SKM-1 (cell line): ENCODE data around the gene PRR23B.
"Not testable (repeated sequence)": the region's sequence is repeated elsewhere in the genome, so short reads cannot be mapped to it uniquely, and the experiment has no call there.

Experiments
- DNase-seq: peaks from one replicate; lab custom pipeline; 2025; ENCODE audit not compliant: unreplicated experiment; lab: John Stamatoyannopoulos, UW

Gene PRR23B

DNA sequence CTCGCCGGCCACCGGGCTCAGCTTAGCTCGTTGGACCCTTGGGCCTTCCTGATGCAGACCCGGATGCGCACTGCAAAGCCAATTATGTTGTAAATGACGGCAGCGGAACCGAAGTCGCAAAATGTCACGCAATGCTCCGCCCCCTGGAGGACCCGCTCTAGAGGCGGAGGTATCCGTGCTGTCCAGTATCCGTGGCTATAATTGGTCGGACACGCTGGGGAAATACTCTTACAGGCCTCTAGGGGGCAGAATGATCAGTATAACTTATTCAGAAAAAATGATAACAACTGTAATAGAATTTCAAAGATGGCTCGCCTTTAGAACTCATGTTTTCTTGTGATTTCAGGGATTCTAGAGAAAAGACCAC, at the start of gene PRR23B:
Gene PRR23B, minus strand, starts transcription at position 59 of the 367 bp plus-strand sequence. CDS start 265 bp downstream, outside the sequence.
- peak; percentile 1 for DNase-seq

DNA sequence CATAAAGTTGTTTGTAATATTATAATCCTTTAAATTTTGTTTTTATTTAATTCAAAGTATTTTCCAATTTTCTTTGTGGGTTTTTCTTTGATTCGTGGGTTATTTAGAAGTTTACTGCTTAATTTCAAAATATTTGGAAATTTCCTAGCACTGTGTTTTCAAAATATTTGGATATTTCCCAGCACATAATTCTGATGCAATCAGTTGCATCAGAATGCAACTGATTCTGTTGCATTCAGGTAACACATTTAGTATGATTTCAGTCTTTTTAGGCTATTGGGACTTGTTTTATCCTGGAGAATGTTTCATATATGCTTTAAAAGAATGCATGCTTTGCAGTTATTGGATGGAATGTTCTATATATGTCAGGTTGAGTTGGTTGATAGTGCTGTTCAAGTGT, 42.2 kb upstream of the PRR23B start:
- no peak for DNase-seq

GRCh38 chr3:139052802-139053600, 32.3 kb upstream of the PRR23B start:
- no peak for DNase-seq

GRCh38 chr3:139044366-139045210, 23.9 kb upstream of the PRR23B start, which contains the start of gene PRR23C:
Gene PRR23C, minus strand, starts transcription at chr3:139044892. Its CDS starts 272 bp downstream, at chr3:139044620.
- DNase-seq: no peak

DNA sequence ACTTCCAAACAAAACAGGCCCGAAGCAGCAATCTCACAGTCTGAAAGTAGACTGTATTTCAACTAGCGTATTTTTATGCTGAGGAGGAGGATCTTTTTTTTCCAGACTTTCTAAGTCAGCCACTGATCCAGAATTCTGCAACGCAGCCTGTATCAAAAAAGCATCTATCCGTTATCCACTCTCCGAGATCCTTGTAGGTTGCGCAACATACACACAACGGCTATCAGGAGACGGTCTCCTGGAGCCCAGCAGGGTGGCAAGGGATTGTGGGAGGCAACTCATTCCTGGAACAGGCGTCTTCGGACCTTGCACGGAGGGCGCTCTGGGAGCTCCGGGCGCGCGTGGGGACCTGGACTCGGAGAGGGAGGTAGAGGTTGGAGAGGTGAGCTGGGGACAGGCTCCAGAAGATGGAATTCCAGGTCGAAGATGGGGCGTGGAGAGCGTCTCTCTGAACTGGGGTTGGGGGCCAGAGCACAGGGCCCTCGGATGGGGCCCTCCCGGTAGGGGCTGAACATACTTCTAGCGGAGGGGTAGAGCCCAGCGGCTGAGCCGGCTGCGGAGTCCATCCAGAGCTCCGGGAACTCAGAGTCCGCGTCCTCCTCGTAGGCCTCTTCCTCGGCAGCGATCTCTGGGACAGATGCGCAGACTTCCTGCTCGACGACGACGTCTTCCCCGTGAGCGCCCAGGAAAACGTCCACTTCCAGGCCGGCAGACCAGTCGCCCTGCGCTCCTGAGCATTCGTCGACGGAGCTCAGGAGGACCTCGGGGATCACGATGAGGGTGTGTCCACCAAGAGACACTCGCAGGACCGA, 23.0 kb upstream of the PRR23B start:
- no peak for DNase-seq

DNA sequence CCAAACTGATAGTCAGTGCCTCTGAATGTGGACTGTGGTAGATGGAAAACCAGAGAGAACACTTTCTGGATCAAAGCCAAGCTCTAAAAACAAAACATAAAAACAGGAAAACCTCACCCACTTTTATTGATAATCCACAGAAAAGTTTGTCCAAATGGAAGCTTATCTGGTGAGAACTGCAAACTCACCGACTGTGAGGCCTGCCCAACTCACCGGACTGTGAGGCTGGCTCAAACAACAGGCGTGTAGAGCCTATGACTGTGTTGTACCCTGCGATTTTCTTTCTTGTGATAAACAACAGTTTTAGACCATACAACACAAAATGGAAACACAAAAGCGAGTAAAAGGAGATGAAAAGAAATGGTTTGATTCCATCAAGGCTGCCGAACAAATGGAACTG, 16.8 kb upstream of the PRR23B start:
- DNase-seq: no peak

DNA sequence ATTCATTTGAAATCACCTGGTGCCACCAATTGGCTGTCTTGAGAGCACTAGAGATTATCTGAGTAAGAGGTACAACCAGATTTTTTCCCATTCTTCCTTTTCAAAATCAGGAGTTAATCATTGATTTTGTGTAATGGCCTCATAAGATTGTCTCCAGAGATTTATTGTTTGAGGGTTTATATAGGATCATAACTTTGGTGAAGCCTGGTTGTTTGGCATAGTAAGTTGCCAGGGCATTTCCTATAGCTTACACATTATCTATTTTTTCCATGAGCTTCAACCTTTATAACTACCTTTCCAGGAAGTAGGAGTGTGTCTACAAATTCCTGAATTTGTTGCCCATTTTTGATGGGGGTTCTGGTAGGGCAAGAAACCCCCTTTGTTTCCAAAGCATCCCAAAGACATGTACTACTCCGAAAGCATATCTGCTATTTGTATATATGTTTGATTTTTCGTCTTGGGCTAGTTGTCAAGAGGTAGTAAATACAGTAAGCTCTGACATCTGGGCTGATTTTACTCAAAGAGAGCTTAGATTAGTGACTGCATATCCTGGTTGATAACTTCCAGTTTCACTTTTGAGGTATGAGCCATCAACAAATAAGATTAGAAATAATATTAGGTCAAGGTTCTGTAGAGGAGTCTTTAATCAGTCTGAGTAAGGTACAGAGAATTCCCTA, 11.7 kb upstream of the PRR23B start:
- DNase-seq: no peak

DNA sequence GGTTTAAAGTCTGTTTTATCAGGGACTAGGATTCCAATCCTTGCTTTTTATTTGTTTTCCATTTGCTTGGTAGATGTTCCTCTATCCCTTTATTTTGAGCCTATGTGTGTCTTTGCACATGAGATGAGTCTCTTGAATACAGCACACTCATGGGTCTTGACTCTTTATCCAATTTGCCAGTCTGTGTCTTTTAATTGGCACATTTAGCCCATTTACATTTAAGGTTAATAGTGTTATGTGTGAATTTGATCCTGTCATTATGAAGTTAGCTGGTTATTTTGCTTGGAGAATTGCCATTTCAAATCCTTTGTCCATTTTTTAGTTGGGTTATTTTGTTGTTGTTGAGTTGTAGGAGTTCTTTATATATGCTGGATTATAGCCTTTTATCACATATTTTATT, 9.8 kb upstream of the PRR23B start:
- DNase-seq: not testable (repeated sequence)

DNA sequence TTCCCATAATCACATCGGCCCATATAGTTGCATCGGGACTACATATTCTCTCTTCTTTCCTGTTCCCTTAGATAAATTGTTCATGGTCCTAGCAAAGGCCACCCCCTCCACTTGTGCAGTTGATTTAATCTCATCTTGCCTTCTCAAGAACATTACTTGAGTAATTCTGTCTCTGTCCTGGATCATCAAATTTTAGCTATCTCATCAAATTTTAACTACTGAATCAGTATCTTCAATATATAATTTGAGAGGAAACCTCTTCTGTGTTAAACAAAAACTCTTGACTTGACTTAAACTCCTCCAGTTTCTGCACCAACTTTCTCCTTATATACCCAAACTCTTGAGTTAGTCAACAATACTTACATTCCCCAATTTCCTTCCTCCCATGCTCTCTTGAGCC, 4.2 kb upstream of the PRR23B start:
- DNase-seq: no peak

DNA sequence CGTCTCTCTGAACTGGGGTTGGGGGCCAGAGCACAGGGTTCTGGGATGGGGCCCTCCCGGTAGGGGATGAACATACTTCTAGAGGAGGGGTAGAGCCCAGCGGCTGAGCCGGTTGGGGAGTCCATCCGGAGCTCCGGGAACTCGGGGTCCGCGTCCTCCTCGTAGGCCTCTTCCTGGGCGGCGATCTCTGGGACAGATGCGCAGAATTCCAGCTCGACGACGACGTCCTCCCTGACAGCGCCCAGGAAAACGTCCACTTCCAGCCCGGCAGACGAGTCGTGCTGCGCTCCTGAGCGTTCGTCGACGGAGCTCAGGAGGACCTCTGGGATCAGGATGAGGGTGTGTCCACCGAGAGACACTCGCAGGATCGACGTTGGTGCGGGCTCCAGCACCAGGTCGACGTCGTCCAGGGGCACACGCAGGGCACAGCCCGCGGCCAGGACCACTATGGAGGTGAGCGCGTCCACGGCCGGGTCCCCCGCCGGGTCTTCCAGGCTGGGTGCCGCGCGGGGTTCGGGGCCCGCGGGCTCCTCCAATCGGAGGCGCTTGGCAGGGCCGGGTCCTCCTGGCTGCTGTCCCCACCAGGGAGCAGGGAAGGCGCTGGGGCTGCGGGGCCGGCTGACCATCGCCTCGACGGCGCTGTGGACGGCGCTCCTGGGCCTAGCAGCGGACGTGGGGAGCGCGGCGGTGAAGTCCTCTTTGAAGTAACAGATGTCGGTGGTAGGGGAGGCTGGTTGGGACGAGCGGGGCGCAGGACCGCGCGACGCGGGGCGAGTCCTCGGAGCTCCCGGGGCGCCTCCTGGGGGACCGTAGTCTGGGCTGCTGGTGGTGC, 474 bp downstream of the PRR23B start:
- DNase-seq: no peak

DNA sequence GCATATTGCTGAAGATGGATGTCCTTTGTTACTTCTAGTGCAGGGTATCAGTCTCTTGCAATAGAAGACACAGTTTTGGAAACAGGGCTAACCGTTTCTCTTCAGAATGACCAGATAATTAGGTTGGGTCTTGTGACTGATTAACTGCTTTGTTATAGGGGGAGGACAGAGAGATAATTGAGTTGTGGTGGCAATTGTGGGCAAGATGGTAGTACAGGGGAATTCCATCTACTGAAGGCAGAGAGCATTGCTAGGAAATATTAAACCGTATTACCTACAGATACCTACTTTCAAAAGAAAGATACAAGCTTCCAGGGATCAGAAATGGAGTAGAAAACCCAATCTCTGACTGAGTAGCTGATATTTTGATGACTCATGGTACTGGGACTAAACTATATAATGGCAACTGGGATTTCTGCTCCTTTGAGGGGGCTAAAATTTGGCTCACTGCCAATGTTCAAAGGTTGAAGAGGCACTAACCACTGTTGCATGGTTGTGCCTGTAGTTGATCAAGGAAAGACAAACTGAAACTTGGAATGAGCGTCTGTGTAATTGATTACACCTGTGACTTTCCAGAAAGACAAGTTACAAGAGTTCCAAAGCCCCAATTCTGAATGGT, 4.2 kb downstream of the PRR23B start:
- no peak for DNase-seq

- no peak for DNase-seq
Measured at GRCh38 chr3:139006051-139006716, 14.5 kb downstream of the PRR23B start, which contains the start of gene PRR23A. Gene PRR23A, minus strand, starts transcription at chr3:139006268. Its CDS starts 0 bp downstream, at chr3:139006268.

GRCh38 chr3:139005356-139005993, 15.3 kb downstream of the PRR23B start:
- DNase-seq: no peak

- no peak for DNase-seq
Measured at GRCh38 chr3:138995706-138996105, 25.0 kb downstream of the PRR23B start.

DNA sequence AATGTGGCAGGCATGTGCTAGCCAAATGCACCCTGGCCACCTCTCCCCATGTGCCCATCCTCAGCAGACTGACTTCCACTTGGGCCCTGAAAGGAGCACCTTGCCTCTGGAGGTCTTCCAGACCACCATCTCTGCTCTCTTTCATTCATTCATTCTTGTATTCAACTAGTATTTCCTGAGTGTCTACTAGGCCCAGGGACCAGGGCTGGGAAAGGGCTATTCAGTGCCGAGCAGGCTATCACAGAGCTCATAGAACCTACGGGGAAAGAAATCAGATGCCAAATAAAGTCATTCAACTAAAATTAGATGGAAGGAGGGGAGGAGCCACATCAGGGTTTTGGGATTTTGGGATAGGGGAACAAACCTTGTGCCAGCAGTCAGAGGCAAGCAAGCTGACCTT, 33.5 kb downstream of the PRR23B start:
- no peak for DNase-seq

DNA sequence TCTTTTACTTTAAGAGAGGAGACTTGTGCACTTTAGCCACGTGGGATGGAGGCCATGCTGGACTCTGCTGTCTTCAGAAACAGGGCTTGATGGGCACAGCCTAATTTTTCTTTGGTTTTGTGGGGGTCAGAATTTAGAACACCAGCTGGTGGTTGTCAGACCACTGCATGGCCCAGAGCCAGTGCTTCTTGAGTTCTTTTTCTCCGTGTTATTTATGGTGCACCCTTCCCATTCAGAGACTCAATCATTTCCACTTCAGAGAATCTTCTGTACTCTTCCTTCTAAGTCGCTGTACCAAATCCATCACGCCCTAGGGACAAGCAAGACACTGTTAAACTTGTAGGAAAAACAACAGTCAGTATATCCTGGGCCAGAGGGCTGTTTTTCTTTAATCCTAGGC, 34.8 kb downstream of the PRR23B start:
- DNase-seq: no peak

DNA sequence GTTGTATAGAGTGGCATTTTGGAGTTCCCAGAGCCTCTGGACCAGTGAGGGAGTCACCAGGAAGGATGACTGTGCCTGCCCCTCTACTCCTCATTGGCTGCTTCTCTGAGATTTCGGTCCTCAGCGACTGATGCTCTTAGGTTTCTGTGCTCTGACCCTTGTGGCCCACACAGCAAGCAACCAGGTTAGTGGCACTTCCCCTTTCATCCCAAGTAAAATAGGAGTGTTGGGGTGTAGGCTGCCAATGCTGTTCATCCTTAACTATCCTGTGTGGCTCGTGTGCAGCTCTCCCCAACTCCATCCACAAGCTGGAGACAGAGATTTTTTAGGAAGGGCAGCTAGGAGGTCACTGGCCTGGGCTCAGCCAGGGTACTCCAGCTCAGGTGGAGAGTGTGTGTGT, 35.9 kb downstream of the PRR23B start:
- no peak for DNase-seq

DNA sequence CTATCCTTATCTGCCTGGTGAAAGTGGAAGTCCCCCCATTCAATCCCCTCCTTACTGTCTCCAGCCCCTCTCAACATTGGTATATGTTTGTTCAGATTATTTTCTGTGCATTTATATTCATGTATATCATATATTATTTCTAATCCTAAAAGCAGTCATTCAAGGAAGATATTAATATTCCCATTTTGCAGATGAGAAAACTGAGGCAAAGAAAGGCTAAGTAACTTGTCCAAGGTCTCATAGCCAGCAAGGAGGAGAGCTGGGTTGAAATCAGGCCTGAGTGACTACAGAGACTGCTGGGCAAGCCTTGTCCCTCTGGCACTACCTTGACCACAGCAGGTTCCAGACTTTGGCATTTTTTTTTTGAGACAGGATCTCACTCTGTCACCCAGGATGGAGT, 44.7 kb downstream of the PRR23B start:
- DNase-seq: no peak
